Ishikawa (cell line): ENCODE measurements around the gene FOXM1.
A peak's percentile ranks its signal among the peaks of the same experiment; 100 is the strongest.

ENCODE experiments used
- CEBPB ChIP-seq: IDR thresholded peaks from 2 replicates; pipeline ENCODE4 v1.6.1; 2012
- CREB1 ChIP-seq: IDR thresholded peaks from 2 replicates; pipeline ENCODE4 v1.6.1; 2012; ENCODE audit warnings: low read depth
- EGR1 ChIP-seq: IDR thresholded peaks from 2 replicates; pipeline ENCODE4 v1.6.1; 2012
- EP300 ChIP-seq: IDR thresholded peaks from 2 replicates; pipeline ENCODE4 v1.6.1; 2012; ENCODE audit warnings: borderline replicate concordance
- FOXM1 ChIP-seq: IDR thresholded peaks from 2 replicates; pipeline ENCODE4 v1.6.1; 2012; ENCODE audit warnings: low read depth, borderline replicate concordance
- MAX ChIP-seq: IDR thresholded peaks from 2 replicates; pipeline ENCODE4 v1.6.1; 2012
- NFIC ChIP-seq: IDR thresholded peaks from 2 replicates; pipeline ENCODE4 v1.6.1; 2012
- RAD21 ChIP-seq: IDR thresholded peaks from 2 replicates; pipeline ENCODE4 v1.6.1; 2012; ENCODE audit warnings: low read depth
- TAF1 ChIP-seq: IDR thresholded peaks from 2 replicates; pipeline ENCODE4 v1.6.1; 2012; ENCODE audit warnings: low read depth, mild to moderate bottlenecking
- TCF12 ChIP-seq: IDR thresholded peaks from 2 replicates; pipeline ENCODE4 v1.6.1; 2012; ENCODE audit warnings: low read depth
- TEAD4 ChIP-seq: IDR thresholded peaks from 2 replicates; pipeline ENCODE4 v1.6.1; 2012
- YY1 ChIP-seq: IDR thresholded peaks from 2 replicates; pipeline ENCODE4 v1.6.1; 2012; ENCODE audit warnings: low read depth
- ZBTB7A ChIP-seq: IDR thresholded peaks from 2 replicates; pipeline ENCODE4 v1.6.1; 2012; ENCODE audit warnings: low read depth
- TF ChIP-seq, protein P1 (sequence below): IDR thresholded peaks from 2 replicates; pipeline ENCODE4 v1.6.1; 2012; ENCODE audit warnings: low read depth, mild to moderate bottlenecking
- TF ChIP-seq, protein P2 (sequence below): IDR thresholded peaks from 2 replicates; pipeline ENCODE4 v1.6.1; 2012

The FOXM1 gene

GRCh38 chr12:2877047-2877952 is at the start of gene FOXM1, which contains the start of gene RHNO1:
TSS of gene FOXM1 (minus strand) at chr12:2877174. CDS start at chr12:2874478, 2,696 bp downstream.
TSS of gene RHNO1 (plus strand) at chr12:2877223. CDS start at chr12:2885367, 8,144 bp downstream.
- TF ChIP-seq TAF1 (peak; percentile 93), TCF12 (peak; percentile 43; the same call in 1 of the 2 replicates), MAX (peak; percentile 66), YY1 (peak; percentile 83), EGR1 (peak; percentile 88), NFIC (peak; percentile 37; the same call in 1 of the 2 replicates), CREB1 (no peak), FOXM1 (peak; percentile 75), CEBPB (0 out of 2 replicates have a peak, but pooled peaks have one; percentile 4), RAD21 (no peak), ZBTB7A (no peak; the same call in 1 of the 2 replicates), TEAD4 (peak; percentile 86), EP300 (no peak)
- TF ChIP-seq, protein P1, sequence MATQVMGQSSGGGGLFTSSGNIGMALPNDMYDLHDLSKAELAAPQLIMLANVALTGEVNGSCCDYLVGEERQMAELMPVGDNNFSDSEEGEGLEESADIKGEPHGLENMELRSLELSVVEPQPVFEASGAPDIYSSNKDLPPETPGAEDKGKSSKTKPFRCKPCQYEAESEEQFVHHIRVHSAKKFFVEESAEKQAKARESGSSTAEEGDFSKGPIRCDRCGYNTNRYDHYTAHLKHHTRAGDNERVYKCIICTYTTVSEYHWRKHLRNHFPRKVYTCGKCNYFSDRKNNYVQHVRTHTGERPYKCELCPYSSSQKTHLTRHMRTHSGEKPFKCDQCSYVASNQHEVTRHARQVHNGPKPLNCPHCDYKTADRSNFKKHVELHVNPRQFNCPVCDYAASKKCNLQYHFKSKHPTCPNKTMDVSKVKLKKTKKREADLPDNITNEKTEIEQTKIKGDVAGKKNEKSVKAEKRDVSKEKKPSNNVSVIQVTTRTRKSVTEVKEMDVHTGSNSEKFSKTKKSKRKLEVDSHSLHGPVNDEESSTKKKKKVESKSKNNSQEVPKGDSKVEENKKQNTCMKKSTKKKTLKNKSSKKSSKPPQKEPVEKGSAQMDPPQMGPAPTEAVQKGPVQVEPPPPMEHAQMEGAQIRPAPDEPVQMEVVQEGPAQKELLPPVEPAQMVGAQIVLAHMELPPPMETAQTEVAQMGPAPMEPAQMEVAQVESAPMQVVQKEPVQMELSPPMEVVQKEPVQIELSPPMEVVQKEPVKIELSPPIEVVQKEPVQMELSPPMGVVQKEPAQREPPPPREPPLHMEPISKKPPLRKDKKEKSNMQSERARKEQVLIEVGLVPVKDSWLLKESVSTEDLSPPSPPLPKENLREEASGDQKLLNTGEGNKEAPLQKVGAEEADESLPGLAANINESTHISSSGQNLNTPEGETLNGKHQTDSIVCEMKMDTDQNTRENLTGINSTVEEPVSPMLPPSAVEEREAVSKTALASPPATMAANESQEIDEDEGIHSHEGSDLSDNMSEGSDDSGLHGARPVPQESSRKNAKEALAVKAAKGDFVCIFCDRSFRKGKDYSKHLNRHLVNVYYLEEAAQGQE, result no peak
- TF ChIP-seq, protein P2, sequence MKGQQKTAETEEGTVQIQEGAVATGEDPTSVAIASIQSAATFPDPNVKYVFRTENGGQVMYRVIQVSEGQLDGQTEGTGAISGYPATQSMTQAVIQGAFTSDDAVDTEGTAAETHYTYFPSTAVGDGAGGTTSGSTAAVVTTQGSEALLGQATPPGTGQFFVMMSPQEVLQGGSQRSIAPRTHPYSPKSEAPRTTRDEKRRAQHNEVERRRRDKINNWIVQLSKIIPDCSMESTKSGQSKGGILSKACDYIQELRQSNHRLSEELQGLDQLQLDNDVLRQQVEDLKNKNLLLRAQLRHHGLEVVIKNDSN, result peak; percentile 97

GRCh38 chr12:2925322-2925995 is 48.5 kb upstream of the FOXM1 start:
- no peak for TF ChIP-seq EP300
- TF ChIP-seq, protein P1, result no peak
- no peak for TF ChIP-seq CEBPB
- no peak for TF ChIP-seq EGR1
- TF ChIP-seq, protein P2, result no peak
- no peak for TF ChIP-seq TEAD4
- no peak for TF ChIP-seq RAD21

- TF ChIP-seq CREB1, result no peak
- no peak for TF ChIP-seq TCF12
- TF ChIP-seq, protein P1, result no peak
- TF ChIP-seq, protein P2, result no peak
These were observed 47.0 kb upstream of the FOXM1 start for GRCh38 chr12:2924019-2924418.

- TF ChIP-seq, protein P2, result no peak
- no peak for TF ChIP-seq RAD21
- TF ChIP-seq, protein P1, result no peak
- TF ChIP-seq CREB1, result no peak
- no peak for TF ChIP-seq ZBTB7A
- TF ChIP-seq TCF12, result no peak
- no peak for TF ChIP-seq MAX
- TF ChIP-seq EP300, result no peak
- no peak for TF ChIP-seq YY1
- no peak for TF ChIP-seq CEBPB
- no peak for TF ChIP-seq EGR1
- TF ChIP-seq TEAD4, result no peak
These were observed 46.1 kb upstream of the FOXM1 start for GRCh38 chr12:2923057-2923456.
